GM04503 (cell line): ENCODE measurements around the gene NGF.
"Not testable (repeated sequence)": the region's sequence is repeated elsewhere in the genome, so short reads cannot be mapped to it uniquely, and the experiment has no call there.

Source experiments
- DNase-seq: peaks from one replicate; pipeline ENCODE4 v3.0.0-alpha.2; 2012; ENCODE audit warnings: low read depth

NGF gene

DNA sequence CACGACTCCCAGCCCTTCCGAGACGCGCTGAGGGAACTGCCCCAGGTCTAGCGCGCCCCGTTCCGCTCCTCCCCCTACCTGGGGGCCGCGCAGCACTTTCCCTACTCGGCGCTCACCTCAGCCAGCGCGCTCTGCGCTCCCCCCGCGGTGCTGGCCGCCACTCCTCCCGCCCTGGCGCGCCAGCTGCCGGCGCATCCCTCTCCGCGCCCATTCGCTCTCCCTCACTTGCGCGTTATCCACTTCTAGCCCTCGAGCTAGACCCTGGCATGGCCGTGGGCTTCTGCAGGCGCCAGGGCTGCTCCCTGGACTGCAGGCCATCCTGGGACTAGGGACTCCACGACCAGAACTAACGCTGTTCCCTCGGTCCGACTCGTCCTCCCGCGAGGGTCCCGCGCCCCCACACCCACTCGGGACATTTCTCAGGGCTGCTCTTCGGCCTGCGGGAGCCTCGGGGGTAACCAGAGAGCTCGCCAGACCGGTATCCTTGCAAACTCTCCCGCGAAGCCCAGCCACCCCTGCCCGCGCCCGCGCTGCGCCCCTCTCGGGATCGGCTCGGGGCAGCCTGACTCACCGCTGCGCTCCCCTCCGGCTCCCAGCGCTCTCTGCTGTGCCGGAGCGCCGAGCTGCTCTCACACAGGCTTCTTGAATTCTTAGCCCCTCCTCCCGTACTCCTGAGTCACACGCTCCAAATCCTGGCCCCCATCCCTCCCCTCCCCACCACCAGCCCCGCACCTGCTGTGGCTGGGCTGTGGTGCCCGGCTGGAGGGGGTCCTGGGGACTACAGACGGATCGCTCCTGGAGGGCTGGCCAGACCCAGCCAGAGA lies at the start of gene NGF:
Gene NGF (minus strand): TSS at position 617 of the 824 bp plus-strand sequence. CDS start 51,454 bp downstream, outside the sequence.
- no peak for DNase-seq

GRCh38 chr1:115383455-115383854 lies 45.4 kb upstream of the NGF start:
- DNase-seq, result not testable (repeated sequence)

- DNase-seq, result no peak
Observed at GRCh38 chr1:115379943-115380342, 41.9 kb upstream of the NGF start.

GRCh38 chr1:115377411-115377810 lies 39.4 kb upstream of the NGF start:
- no peak for DNase-seq

- no peak for DNase-seq
Observed at GRCh38 chr1:115374598-115374997, 36.5 kb upstream of the NGF start.

DNA sequence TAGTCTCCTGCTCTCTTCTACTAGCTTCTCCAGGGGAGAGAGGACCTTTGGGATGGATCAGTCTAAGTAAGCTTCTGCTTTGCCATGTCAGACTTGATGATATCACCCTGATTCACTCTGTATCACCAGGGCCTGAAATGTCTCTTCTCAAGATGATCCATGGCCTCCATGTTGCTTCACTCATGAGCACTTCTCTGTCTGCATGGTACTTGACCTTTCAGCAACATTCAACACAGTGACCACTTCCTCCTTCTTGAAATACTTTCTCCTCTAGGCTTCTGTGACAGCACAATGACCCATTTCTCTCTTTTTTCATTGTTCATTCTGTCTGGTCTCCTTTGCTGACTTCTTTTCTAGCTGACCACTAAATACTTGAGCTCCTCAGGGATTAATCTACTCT lies 35.3 kb upstream of the NGF start:
- peak; percentile 94 for DNase-seq

DNA sequence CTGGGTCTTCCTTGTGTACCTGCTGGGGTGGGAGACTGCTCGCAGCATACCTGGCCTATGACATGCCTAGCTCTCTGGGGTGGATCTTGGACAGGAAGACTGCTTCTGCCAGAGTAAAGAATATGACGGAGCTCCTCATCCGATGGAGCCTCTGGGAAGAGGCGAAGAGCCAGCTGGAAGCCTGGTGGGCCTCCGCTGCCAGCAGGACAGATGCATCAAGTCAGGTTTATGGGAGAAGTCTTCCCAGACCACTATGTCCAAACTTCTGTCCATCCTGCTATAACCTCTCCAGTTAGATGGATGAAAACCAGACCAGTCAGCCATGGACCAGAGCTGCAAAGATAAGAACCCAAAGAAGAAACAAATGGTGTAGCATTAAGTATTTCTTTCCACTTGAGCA lies 27.7 kb upstream of the NGF start:
- no peak for DNase-seq

GRCh38 chr1:115364780-115365155 lies 26.7 kb upstream of the NGF start:
- DNase-seq, result no peak

DNA sequence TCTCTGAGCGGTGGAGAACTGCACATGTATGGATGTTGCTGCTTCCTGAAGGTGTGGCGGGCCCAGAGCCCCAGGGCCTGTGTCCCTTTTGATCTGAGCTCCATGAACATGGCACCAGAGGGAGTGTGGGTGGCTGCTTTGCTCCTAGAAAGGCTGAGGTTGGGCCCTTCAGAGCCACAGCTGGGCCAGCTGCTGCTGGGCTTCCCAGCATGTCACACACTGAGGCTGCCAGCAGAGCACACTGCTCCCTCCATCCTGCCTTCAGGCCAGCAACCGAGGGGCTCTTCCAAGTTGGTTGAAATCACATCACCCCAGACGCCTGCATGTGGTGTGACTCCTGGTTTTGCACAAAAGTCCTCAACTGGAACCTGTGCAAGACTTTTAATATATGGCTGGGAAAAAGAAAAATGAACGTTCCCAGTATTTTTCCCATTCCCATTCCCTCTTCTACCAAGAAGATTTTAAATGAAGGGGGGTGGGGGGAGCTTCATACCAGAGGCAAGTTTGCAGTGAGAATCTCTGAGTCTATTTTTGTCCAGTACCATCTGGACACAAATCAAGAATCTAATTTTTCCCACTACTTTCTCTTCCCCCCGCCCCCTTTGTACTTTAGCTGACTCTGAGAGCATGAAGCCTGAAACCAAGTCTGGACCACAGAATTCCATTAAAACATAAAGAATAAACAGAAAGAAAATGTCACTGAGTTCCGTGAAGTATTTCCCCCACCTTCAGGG lies 26.2 kb upstream of the NGF start:
- DNase-seq, result peak; percentile 75

DNA sequence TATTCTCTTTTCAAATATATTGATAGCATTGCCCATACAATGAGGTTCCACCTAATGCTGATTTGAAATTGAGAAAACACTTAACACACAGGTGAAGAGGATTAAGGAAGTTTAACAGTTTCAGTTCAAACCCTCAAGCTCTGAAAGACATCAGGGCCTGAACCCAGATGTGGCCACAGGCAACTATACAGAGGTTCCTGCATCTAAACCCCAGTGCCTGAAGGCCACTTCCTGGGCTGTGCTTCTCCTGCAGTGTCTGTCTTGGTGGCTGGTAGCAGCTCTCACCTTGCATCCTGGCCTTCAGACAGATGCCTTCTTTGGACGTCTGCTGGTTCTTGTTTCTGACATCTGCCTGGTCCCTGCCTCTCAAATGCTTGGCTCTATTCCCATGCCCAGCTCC lies 25.1 kb upstream of the NGF start:
- no peak for DNase-seq

- DNase-seq, result not testable (repeated sequence)
Observed at GRCh38 chr1:115360505-115361129, 22.6 kb upstream of the NGF start.

DNA sequence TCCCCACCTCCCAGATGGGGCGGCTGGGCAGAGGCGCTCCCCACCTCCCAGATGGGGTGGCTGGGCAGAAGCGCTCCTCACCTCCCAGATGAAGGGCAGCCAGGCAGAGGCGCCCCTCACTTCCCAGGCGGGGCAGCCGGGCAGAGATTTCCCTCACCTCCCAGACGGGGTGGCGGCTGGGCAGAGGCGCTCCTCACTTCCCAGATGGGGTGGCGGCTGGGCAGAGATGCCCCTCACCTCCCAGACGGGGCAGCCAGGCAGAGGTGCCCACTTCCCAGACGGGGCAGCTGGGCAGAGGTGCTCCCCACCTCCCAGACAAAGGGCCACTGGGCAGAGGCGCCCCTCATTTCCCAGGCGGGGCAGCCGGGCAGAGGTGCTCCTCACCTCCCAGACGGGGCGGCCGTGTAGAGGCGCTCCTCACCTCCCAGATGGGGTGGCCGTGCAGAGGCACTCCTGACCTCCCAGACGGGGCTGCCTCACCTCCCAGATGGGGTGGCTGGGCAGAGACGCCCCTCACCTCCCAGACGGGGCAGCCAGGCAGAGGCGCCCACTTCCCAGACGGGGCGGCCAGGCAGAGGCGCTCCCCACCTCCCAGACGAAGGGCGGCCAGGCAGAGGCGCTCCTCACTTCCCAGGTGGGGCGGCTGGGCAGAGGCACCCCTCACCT lies 21.9 kb upstream of the NGF start:
- not testable (repeated sequence) for DNase-seq

DNA sequence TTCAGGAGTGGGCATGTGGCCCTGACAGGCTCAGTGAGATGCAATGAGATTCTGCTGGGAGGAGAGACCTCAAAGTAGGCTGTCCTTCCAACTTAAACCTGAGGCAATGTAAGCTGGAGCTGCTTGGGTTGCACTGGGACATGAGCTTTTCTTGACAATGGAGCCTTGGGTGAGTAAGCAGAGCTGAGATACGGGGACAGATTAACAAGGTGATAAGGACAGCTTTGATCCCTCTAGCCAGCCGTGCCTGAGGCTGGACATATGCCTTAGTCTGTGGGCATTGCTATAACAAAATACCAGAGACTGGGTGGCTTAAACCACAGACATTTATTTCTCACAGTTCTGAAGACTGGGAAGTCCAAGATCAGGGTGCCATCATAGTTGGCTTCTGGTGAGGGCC lies 18.3 kb upstream of the NGF start:
- DNase-seq, result no peak

DNA sequence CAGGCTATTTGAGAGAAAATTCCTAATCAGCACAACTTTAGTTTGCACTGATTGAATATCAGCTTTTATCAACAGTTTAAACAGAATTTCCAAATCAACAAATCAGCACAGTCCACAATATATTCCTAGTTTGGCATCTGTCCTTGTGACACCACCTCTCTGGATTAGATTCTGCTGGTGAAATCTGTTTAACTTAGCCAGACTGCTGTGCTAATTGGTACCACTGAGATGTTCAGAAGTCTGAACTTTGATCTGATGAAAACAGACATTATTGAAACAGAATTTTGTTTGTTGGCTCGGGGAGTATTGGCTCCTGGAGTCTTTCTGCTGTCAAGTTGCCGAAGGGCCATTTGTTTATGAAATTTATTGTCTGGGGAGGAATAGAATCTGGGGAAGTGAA lies 17.0 kb upstream of the NGF start:
- no peak for DNase-seq

DNA sequence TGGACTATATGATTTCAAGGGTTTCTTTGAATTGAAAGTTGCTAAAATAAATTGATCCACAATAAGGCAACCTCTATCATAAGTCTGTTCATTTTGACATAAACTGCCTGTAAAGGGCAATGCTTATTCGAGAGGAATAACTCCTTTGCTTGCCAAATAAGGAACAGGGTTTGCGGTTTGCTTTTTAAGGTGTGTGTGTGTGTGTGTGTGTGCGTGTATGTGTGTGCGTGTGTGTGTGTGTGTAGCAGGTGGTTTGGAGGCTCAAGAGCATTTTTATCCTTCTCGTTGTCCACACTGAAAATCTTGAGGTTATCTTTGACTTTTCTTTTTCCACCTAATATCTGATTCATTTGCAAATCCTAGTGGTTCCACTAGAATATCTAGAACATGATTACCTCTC lies 13.1 kb upstream of the NGF start:
- DNase-seq, result no peak

- no peak for DNase-seq
Observed at GRCh38 chr1:115348636-115349035, 10.6 kb upstream of the NGF start.

- no peak for DNase-seq
Observed at GRCh38 chr1:115347282-115347681, 9.2 kb upstream of the NGF start.

GRCh38 chr1:115343200-115343737 lies 5.2 kb upstream of the NGF start:
- DNase-seq, result no peak

DNA sequence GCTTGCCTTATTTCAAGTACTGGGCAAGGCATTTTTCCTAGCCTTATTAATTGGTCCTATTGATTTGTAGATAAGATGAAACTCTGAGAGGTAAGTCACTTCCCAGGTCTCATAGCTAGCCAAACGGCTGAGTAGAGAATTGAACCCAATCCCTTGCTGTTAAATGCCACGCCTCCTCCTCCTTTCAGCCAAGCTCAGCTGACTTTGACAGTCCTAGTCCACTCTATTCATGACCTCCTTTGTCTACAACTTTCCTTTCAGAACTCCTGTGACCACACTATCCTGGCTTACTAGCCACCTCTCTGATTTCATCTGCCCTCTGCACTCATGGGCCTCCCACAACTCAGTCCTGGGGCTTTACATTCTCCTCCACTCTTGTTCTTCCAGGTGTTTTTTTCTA lies 3.9 kb upstream of the NGF start:
- no peak for DNase-seq

GRCh38 chr1:115340879-115341278 lies 2.8 kb upstream of the NGF start:
- no peak for DNase-seq

DNA sequence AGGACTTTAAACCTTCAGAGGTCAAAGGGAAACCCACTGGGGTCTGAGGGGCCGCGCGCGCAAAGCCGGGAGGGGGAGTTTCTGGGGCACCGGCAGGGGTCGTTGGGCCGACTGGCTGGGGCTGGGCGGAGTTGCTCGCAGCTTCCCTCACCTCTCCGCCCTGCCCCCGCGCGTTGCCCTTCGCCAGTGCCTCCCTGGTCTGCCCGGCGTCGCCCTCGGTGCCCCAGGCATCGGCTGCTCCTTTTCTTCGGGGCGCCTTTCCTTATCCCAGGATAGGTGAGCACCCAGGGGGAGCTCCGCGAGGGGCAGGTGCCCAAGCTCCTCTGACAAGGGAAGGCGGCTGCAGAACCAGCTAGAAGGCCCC lies 390 bp upstream of the NGF start:
- no peak for DNase-seq

DNA sequence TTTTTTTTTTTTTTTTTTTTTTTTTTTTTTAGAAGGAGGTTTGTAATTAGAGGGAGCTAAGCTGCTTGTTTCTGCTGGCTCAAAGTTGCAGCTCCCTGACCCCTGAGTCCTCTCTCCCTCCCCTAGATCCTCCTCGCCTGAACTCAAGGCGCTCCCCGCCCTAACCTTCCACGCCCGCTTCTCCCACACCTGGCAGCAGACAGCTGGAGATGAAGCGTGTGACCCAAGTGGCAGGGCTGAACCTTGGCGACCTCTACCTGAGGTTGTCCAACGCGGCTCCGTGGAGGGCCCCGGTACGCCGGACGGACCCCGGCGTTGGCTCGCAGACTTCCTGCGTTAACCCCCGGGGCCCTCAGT lies 795 bp downstream of the NGF start:
- no peak for DNase-seq
